H1 (cell line): ENCODE measurements around the gene RAB3A. TPM values are rescaled to one million over a fixed set of nuclear protein-coding genes. Genes with fewer than 3 reads are reported as not detected.

Experiments
- CTCF ChIA-PET: fragments of 300-600 bp; sonication (Branson Sonifier 250); formaldehyde crosslinking; loops from one replicate; lab custom pipeline; 2021; ENCODE audit not compliant: partially characterized antibody; lab: Charles Lee
- POLR2A ChIA-PET: fragments of 300-600 bp; sonication (Branson Sonifier 250); formaldehyde crosslinking; loops from one replicate; lab custom pipeline; 2021; ENCODE audit warnings: inconsistent platforms; ENCODE audit not compliant: partially characterized antibody; lab: Charles Lee
- DNase-seq, 2 experiments: peaks; one replicate each; pipeline versions ENCODE4 v3.0.0 to v3.0.0-alpha.2; 2010 to 2022; ENCODE audit warnings: low spot score in 2 of 2, low read depth in 1 of 2, mixed read lengths in 1 of 2
- FAIRE-seq: peaks from 2 replicates; lab custom pipeline; 2011; peaks lifted over from hg19 to GRCh38; lab: Jason Lieb, UNC
- H2AFZ ChIP-seq: 2 replicates; pipeline ENCODE4 v1.8.1; 2012; ENCODE audit warnings: low read length, inconsistent platforms
- H2AK5ac ChIP-seq: 2 replicates; pipeline ENCODE4 v1.6.1; 2013; ENCODE audit warnings: low read depth, low read length
- H2BK120ac ChIP-seq: replicated peaks from 2 replicates; pipeline ENCODE3; 2013; ENCODE audit warnings: low read depth, low read length, inconsistent platforms
- H2BK12ac ChIP-seq: 2 replicates; pipeline ENCODE4 v1.6.1; 2013; ENCODE audit warnings: low read depth, low read length
- H2BK15ac ChIP-seq: 2 replicates; pipeline ENCODE4 v1.6.1; 2013; ENCODE audit warnings: low read length
- H2BK20ac ChIP-seq: 2 replicates; pipeline ENCODE4 v1.6.1; 2013; ENCODE audit warnings: low read length
- H2BK5ac ChIP-seq: 2 replicates; pipeline ENCODE4 v1.6.1; 2013; ENCODE audit warnings: low read depth, low read length
- H3K14ac ChIP-seq: 2 replicates; pipeline ENCODE4 v1.6.1; 2013; ENCODE audit warnings: inconsistent platforms; ENCODE audit not compliant: insufficient read length
- H3K18ac ChIP-seq: 2 replicates; pipeline ENCODE4 v1.6.1; 2013; ENCODE audit warnings: low read length; ENCODE audit errors: extremely low read depth
- H3K23ac ChIP-seq: 2 replicates; pipeline ENCODE4 v1.6.1; 2013; ENCODE audit warnings: inconsistent platforms; ENCODE audit not compliant: insufficient read length
- H3K23me2 ChIP-seq: 2 replicates; pipeline ENCODE4 v1.6.1; 2013; ENCODE audit warnings: low read depth, low read length
- H3K27ac ChIP-seq: 2 replicates; pipeline ENCODE4 v1.6.1; 2011; ENCODE audit warnings: low read depth, low read length, inconsistent platforms
- H3K27me3 ChIP-seq, 4 experiments: replicated peaks in 1 of 4; 1 replicate in 1 of 4; 2 replicates in 3 of 4; pipeline versions ENCODE4 v1.6.1 to v1.8.1; 2011 to 2013; ENCODE audit warnings: low read length in 3 of 4, mild to moderate bottlenecking in 3 of 4, inconsistent platforms in 2 of 4, mixed read lengths in 2 of 4, moderate library complexity in 1 of 4; ENCODE audit not compliant: control insufficient read depth in 3 of 4, insufficient read depth in 3 of 4; ENCODE audit errors: extremely low read depth in 1 of 4
- H3K36me3 ChIP-seq, 4 experiments: 2 replicates each; pipeline versions ENCODE4 v1.6.1 to v1.8.1; 2011 to 2013; ENCODE audit warnings: mild to moderate bottlenecking in 4 of 4, low read length in 3 of 4, moderate library complexity in 2 of 4, control low read depth in 1 of 4, inconsistent platforms in 1 of 4; ENCODE audit not compliant: insufficient read depth in 4 of 4, control insufficient read depth in 2 of 4
- H3K4ac ChIP-seq: replicated peaks from 2 replicates; pipeline ENCODE3; 2013; ENCODE audit warnings: low read length, low read depth, mixed read lengths, inconsistent platforms; ENCODE audit not compliant: insufficient read length
- H3K4me1 ChIP-seq, 4 experiments: replicated peaks in 1 of 4; 1 replicate in 1 of 4; 2 replicates in 3 of 4; pipeline versions ENCODE4 v1.6.1 to v1.8.1; 2011 to 2013; ENCODE audit warnings: low read length in 3 of 4, inconsistent platforms in 2 of 4, mixed read lengths in 1 of 4; ENCODE audit not compliant: insufficient read depth in 4 of 4, control insufficient read depth in 3 of 4
- H3K4me2 ChIP-seq, 2 experiments: 2 replicates each; pipeline versions ENCODE4 v1.6.1 to v1.8.1; 2011 to 2013; ENCODE audit warnings: low read depth in 2 of 2, low read length in 2 of 2, control low read depth in 1 of 2, inconsistent platforms in 1 of 2, mild to moderate bottlenecking in 1 of 2; ENCODE audit not compliant: insufficient read depth in 1 of 2
- H3K4me3 ChIP-seq, 4 experiments: fragments of 200-600, 300-600 bp in 1 of 4; sonication (generic), shearing (Covaris generic), sonication (Bioruptor Twin) in 1 of 4; 2 replicates each; pipeline versions ENCODE4 v1.5.1 to v1.8.1; 2011 to 2016; ENCODE audit warnings: low read length in 4 of 4, low read depth in 3 of 4, control low read depth in 2 of 4, inconsistent platforms in 2 of 4, mild to moderate bottlenecking in 2 of 4, mixed read lengths in 1 of 4, moderate library complexity in 1 of 4; ENCODE audit not compliant: insufficient read depth in 2 of 4; ENCODE audit errors: extremely low read depth in 1 of 4
- H3K56ac ChIP-seq: replicated peaks from 2 replicates; pipeline ENCODE3; 2013; ENCODE audit warnings: low read depth, mild to moderate bottlenecking, mixed read lengths, low read length, inconsistent platforms; ENCODE audit not compliant: insufficient read length
- H3K79me1 ChIP-seq: 2 replicates; pipeline ENCODE4 v1.6.1; 2013; ENCODE audit warnings: low read depth, low read length, control low read depth
- H3K79me2 ChIP-seq, 2 experiments: 2 replicates each; pipeline versions ENCODE4 v1.6.1 to v1.8.1; 2012 to 2013; ENCODE audit warnings: low read length in 2 of 2, mild to moderate bottlenecking in 2 of 2, inconsistent platforms in 1 of 2; ENCODE audit not compliant: insufficient read depth in 2 of 2, control insufficient read depth in 1 of 2
- H3K9ac ChIP-seq, 4 experiments: replicated peaks in 1 of 4; 1 replicate in 1 of 4; 2 replicates in 3 of 4; pipeline versions ENCODE4 v1.6.1 to v1.8.1; 2011 to 2013; ENCODE audit warnings: low read depth in 3 of 4, low read length in 3 of 4, control low read depth in 2 of 4, mild to moderate bottlenecking in 2 of 4, moderate library complexity in 2 of 4, inconsistent platforms in 1 of 4; ENCODE audit errors: extremely low read depth in 1 of 4
- H3K9me3 ChIP-seq, 2 experiments: 2 replicates each; pipeline versions ENCODE4 v1.6.1 to v1.8.1; 2012 to 2013; ENCODE audit warnings: mild to moderate bottlenecking in 2 of 2, moderate library complexity in 2 of 2, control low read depth in 1 of 2, inconsistent platforms in 1 of 2, low read depth in 1 of 2, low read length in 1 of 2, mixed read lengths in 1 of 2; ENCODE audit not compliant: insufficient read depth in 2 of 2
- H4K20me1 ChIP-seq, 2 experiments: replicated peaks in 1 of 2; 2 replicates each; pipeline versions ENCODE3 to v1.8.1; 2011 to 2013; ENCODE audit warnings: inconsistent platforms in 2 of 2, low read length in 2 of 2, mild to moderate bottlenecking in 1 of 2; ENCODE audit not compliant: insufficient read depth in 2 of 2, control insufficient read depth in 1 of 2
- H4K5ac ChIP-seq: 2 replicates; pipeline ENCODE4 v1.6.1; 2013; ENCODE audit warnings: low read length, low read depth, mixed read lengths, inconsistent platforms; ENCODE audit not compliant: insufficient read length
- H4K8ac ChIP-seq: 2 replicates; pipeline ENCODE4 v1.8.0; 2013; ENCODE audit warnings: mild to moderate bottlenecking, moderate library complexity, low read length, inconsistent platforms; ENCODE audit not compliant: insufficient read depth; ENCODE audit errors: extremely low read depth
- H4K91ac ChIP-seq: replicated peaks from 2 replicates; pipeline ENCODE3; 2013; ENCODE audit warnings: low read length, mixed read lengths, inconsistent platforms; ENCODE audit not compliant: insufficient read length
- BCL11A ChIP-seq, 2 experiments: IDR thresholded peaks; one replicate each; pipeline ENCODE4 v1.6.1; 2011; ENCODE audit warnings: low read depth in 2 of 2, low read length in 2 of 2, mild to moderate bottlenecking in 2 of 2
- CREB1 ChIP-seq: IDR thresholded peaks from 2 replicates; pipeline ENCODE4 v1.6.1; 2012; ENCODE audit warnings: inconsistent platforms
- CTCF ChIP-seq, 3 experiments: IDR thresholded peaks; 1 replicate in 2 of 3; 2 replicates in 1 of 3; pipeline versions ENCODE4 v1.5.1 to v1.6.1; 2011; ENCODE audit warnings: low read length in 3 of 3, mild to moderate bottlenecking in 3 of 3, inconsistent platforms in 2 of 3, low read depth in 1 of 3, moderate library complexity in 1 of 3; ENCODE audit not compliant: insufficient read depth in 1 of 3; ENCODE audit errors: control extremely low read depth in 1 of 3
- POLR2AphosphoS5 ChIP-seq: IDR thresholded peaks from 2 replicates; pipeline ENCODE4 v1.6.1; 2011; ENCODE audit warnings: low read depth, low read length
- RAD21 ChIP-seq, 2 experiments: IDR thresholded peaks in 1 of 2; conservative IDR thresholded peaks in 1 of 2; 2 replicates each; pipeline ENCODE4 v1.6.1; 2011; ENCODE audit warnings: low read depth in 2 of 2, low read length in 2 of 2, improper control_type of control experiment in 1 of 2, inconsistent platforms in 1 of 2, mild to moderate bottlenecking in 1 of 2, moderate library complexity in 1 of 2
- SIN3A ChIP-seq, 2 experiments: IDR thresholded peaks in 1 of 2; conservative IDR thresholded peaks in 1 of 2; 2 replicates each; pipeline ENCODE4 v1.6.1; 2011 to 2012; ENCODE audit warnings: low read length in 2 of 2, improper control_type of control experiment in 1 of 2, low read depth in 1 of 2, mild to moderate bottlenecking in 1 of 2
- TEAD4 ChIP-seq: IDR thresholded peaks from 2 replicates; pipeline ENCODE4 v1.6.1; 2012; ENCODE audit warnings: low read depth, low read length, inconsistent platforms, mixed read lengths
- WGBS, 2 experiments: shearing (Covaris generic) in 1 of 2; methylation state at CpG; one replicate each; pipeline versions ENCODE4 v1.1.6 to v1.1.7; 2013 to 2015; ENCODE audit warnings: low lambda C conversion rate in 2 of 2, mixed read lengths in 2 of 2, inconsistent platforms in 1 of 2, low coverage in 1 of 2, missing lambda C conversion rate in 1 of 2; ENCODE audit not compliant: insufficient replicate concordance in 2 of 2, insufficient coverage in 1 of 2, insufficient read length in 1 of 2; ENCODE audit errors: extremely low coverage in 1 of 2, missing lambda C conversion rate in 1 of 2; 5-methylcytosine and 5-hydroxymethylcytosine counted together
- polyA plus RNA-seq, 7 experiments: library from polyadenylated mRNA; depleted of rRNA in 3 of 7; stranded (reverse) in 5 of 7; unstranded in 2 of 7; fragments of >200 nt in 5 of 7; fragments of 200-250 nt in 2 of 7; gene quantifications; 1 replicate in 5 of 7; 2 replicates in 1 of 7; 4 replicates in 1 of 7; pipeline versions ENCODE4 v1.2.1 to v1.2.3, GENCODE V29; 2011 to 2013; ENCODE audit warnings: missing spikeins in 2 of 7, mixed read lengths in 2 of 7
- total RNA-seq: library from RNA; stranded (reverse); fragmentation: NEBNext Ultra II Directional; extraction: Animal tissue kit (Norgen Biotek cat#: 25700); gene quantifications from 2 replicates; pipeline ENCODE4 v1.2.1, GENCODE V29; 2021
- TF ChIP-seq, protein P1 (sequence below): IDR thresholded peaks from 2 replicates; pipeline ENCODE4 v1.6.1; 2012; ENCODE audit warnings: inconsistent platforms

Gene RAB3A
- total and polyA plus RNA-seq, 2 of the 8 experiments (the other 6 are each of a cell fraction or from before 2014, with no cell fraction given) = 13.6 to 14.2 TPM

GRCh38 chr19:18152442-18152816 lies 51.4 kb downstream of the RAB3A start:
- peak; percentile 96 for FAIRE-seq
- H3K9me3 ChIP-seq = no peaks in the 10 kb centered on the region
- peak overlapping the region; percentile 63 to 83 (median 76) for H3K4me3 ChIP-seq
- peak overlapping the region; percentile 84 to 90 for H3K4me2 ChIP-seq
- peaks cover 13% of the 10 kb centered on the region for H3K23me2 ChIP-seq
- H3K18ac ChIP-seq = no peak overlapping the region; the same call in 1 of the 2 replicates
- H2AFZ ChIP-seq = peak overlapping the region; percentile 93; the same call in 1 of the 2 replicates
- no peak overlapping the region for H2BK15ac ChIP-seq
- no peak overlapping the region for H3K23ac ChIP-seq
- peak overlapping the region; percentile 95; the same call in 1 of the 2 replicates for H4K8ac ChIP-seq
- peak overlapping the region; percentile 98 for H2BK5ac ChIP-seq
- H3K4ac ChIP-seq = no peak overlapping the region
- POLR2A ChIA-PET = interaction anchor here (0.7 to 2.0 kb wide), 7 partner anchors 9 to 292 kb away, joined by 3 to 7 read pairs (median 5); partner anchors contain the start of genes JUND and RPL18A
- H2AK5ac ChIP-seq = no peak overlapping the region
- H3K14ac ChIP-seq = no peak overlapping the region
- no peaks in the 10 kb centered on the region; a peak in 1 of 4 replicates for H3K79me2 ChIP-seq
- peaks cover 4% of the 10 kb centered on the region; the same call in 1 of the 2 replicates for H3K79me1 ChIP-seq
- peak overlapping the region; percentile 94 for H3K27ac ChIP-seq
- H3K56ac ChIP-seq = peak overlapping the region; percentile 93
- WGBS, 2 experiments = 3% methylated on average over 22 of the region's 22 CpGs; no CpG with 5 or more reads in 1 of the 2 experiments
- CTCF ChIA-PET = interaction anchor here (0.6 to 3.0 kb wide), 11 partner anchors 10 to 1353 kb away, joined by 3 to 29 read pairs (median 4); no protein-coding TSS in a partner anchor
- no peak overlapping the region for H4K91ac ChIP-seq
- peaks cover 0 to 10% (median 4%) of the 10 kb centered on the region in 4 experiments; a peak in 2 of 8 replicates for H3K36me3 ChIP-seq
- peak overlapping the region; percentile 63 to 98 (median 94) for H3K9ac ChIP-seq
- peak overlapping the region; percentile 95 for H4K5ac ChIP-seq
- peaks cover 6 to 16% of the 10 kb centered on the region in 2 experiments for H4K20me1 ChIP-seq
- TF ChIP-seq, protein P1, sequence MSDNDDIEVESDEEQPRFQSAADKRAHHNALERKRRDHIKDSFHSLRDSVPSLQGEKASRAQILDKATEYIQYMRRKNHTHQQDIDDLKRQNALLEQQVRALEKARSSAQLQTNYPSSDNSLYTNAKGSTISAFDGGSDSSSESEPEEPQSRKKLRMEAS = 0 out of 2 replicates have a peak, but pooled peaks have one; percentile 4
- TF ChIP-seq TEAD4 (0 out of 2 replicates have a peak, but pooled peaks have one; percentile 2), SIN3A (conservative IDR thresholded peaks at IDR 0.05 in 1 of 2, IDR thresholded peaks at IDR 0.05 in 1 of 2; ENCODE audit: low read depth in 1 of 2, low read length in 2 of 2) (peak in 1 of 2 experiments; percentile 88; a peak in 2 of 4 replicates), CTCF (IDR thresholded peaks at IDR 0.05; ENCODE audit: control extremely low read depth in 1 of 3, insufficient read depth in 1 of 3, low read depth in 1 of 3, low read length in 3 of 3) (peak; percentile 46 to 74 (median 46); a peak in 3 of 4 replicates), RAD21 (IDR thresholded peaks at IDR 0.05 in 1 of 2, conservative IDR thresholded peaks at IDR 0.05 in 1 of 2; ENCODE audit: low read depth in 2 of 2, low read length in 2 of 2) (peak in 1 of 2 experiments; percentile 21; a peak in 1 of 4 replicates), POLR2AphosphoS5 (0 out of 2 replicates have a peak, but pooled peaks have one; percentile 26), BCL11A (IDR thresholded peaks at IDR 0.05; ENCODE audit: low read depth in 2 of 2, low read length in 2 of 2) (no peak), CREB1 (no peak)
- DNase-seq = peak; percentile 97 to 99
- peaks cover 0 to 8% (median 4%) of the 10 kb centered on the region in 4 experiments; a peak in 4 of 7 replicates for H3K4me1 ChIP-seq
- H3K27me3 ChIP-seq = no peaks in the 10 kb centered on the region
- no peak overlapping the region for H2BK12ac ChIP-seq
- H2BK120ac ChIP-seq = no peak overlapping the region
- H2BK20ac ChIP-seq = no peak overlapping the region
